SU-DHL-6 (cell line): ENCODE data around the gene ANTXR2.

ENCODE experiments used
- H2AFZ ChIP-seq: fragments of 200-600 bp; sonication (generic); 2 replicates; pipeline ENCODE4 v1.6.1; 2014; ENCODE audit warnings: low read depth, mild to moderate bottlenecking, moderate library complexity, mixed read lengths, antibody characterized with exemption, low read length; ENCODE audit not compliant: severe bottlenecking
- H3F3A ChIP-seq: fragments of 200-600 bp; shearing (Covaris generic); 2 replicates; pipeline ENCODE4 v1.6.0; 2016; ENCODE audit warnings: antibody characterized with exemption, mild to moderate bottlenecking; ENCODE audit not compliant: insufficient read depth
- H3K27ac ChIP-seq: fragments of 200-600 bp; sonication (generic); 2 replicates; pipeline ENCODE4 v1.5.1; 2016; ENCODE audit warnings: low read depth, mild to moderate bottlenecking, low read length, moderate library complexity, mixed read lengths
- H3K27me3 ChIP-seq: fragments of 200-600 bp; sonication (generic), shearing (Covaris generic); 2 replicates; pipeline ENCODE4 v1.6.0; 2014; ENCODE audit warnings: mild to moderate bottlenecking, low read length
- H3K36me3 ChIP-seq: fragments of 200-600 bp; sonication (generic); 2 replicates; pipeline ENCODE4 v1.6.1; 2014; ENCODE audit warnings: mild to moderate bottlenecking, low read length, mixed read lengths
- H3K4me2 ChIP-seq: fragments of 300-600, 200-600 bp; shearing (Covaris generic), sonication (generic); 2 replicates; pipeline ENCODE4 v1.6.0; 2014; ENCODE audit warnings: low read length, low read depth, mild to moderate bottlenecking; ENCODE audit not compliant: poor library complexity, severe bottlenecking
- H3K4me3 ChIP-seq: fragments of 200-600 bp; sonication (generic); 2 replicates; pipeline ENCODE4 v1.5.1; 2014; ENCODE audit warnings: antibody characterized with exemption, low read length, mild to moderate bottlenecking, mixed read lengths; ENCODE audit not compliant: insufficient read depth, poor library complexity, severe bottlenecking
- H3K79me2 ChIP-seq: fragments of 200-600 bp; sonication (generic); 2 replicates; pipeline ENCODE4 v1.6.1; 2014; ENCODE audit warnings: mild to moderate bottlenecking, low read length, moderate library complexity; ENCODE audit not compliant: insufficient read depth
- H3K9ac ChIP-seq: fragments of 200-600 bp; sonication (generic); 2 replicates; pipeline ENCODE4 v1.7.0; 2014; ENCODE audit warnings: mild to moderate bottlenecking, low read length
- H3K9me2 ChIP-seq: fragments of 200-600 bp; sonication (generic); replicated peaks from 2 replicates; pipeline ENCODE4 v1.6.1; 2014; ENCODE audit warnings: low read length; ENCODE audit not compliant: insufficient read depth
- H3K9me3 ChIP-seq: fragments of 200-600 bp; sonication (generic); 2 replicates; pipeline ENCODE4 v1.6.1; 2014; ENCODE audit warnings: low read length, mixed read lengths; ENCODE audit not compliant: insufficient read depth
- H4K20me1 ChIP-seq: fragments of 200-600 bp; sonication (generic); 2 replicates; pipeline ENCODE4 v1.6.1; 2014; ENCODE audit warnings: low read depth, mild to moderate bottlenecking, antibody characterized with exemption, low read length, moderate library complexity, mixed read lengths
- CTCF ChIP-seq: fragments of 200-600 bp; sonication (generic); IDR thresholded peaks from one replicate; pipeline ENCODE4 v1.5.1; 2017; ENCODE audit warnings: antibody characterized with exemption, mild to moderate bottlenecking, low read length, moderate library complexity; ENCODE audit not compliant: insufficient read depth, poor library complexity, severe bottlenecking
- EZH2phosphoT487 ChIP-seq: fragments of 200-600 bp; sonication (generic), shearing (Covaris generic); conservative IDR thresholded peaks from 2 replicates; pipeline ENCODE4 v1.6.1; 2018; ENCODE audit warnings: mild to moderate bottlenecking, antibody characterized with exemption, low read length, moderate library complexity, mixed read lengths

ANTXR2 gene

GRCh38 chr4:80042821-80043220 is 30.2 kb downstream of the ANTXR2 start:
- Histone ChIP-seq H3K4me2 (no peak overlapping the region), H3K9ac (no peak overlapping the region), H3K79me2 (no peaks in the 10 kb centered on the region), H3K9me2 (no peaks in the 10 kb centered on the region), H4K20me1 (no peaks in the 10 kb centered on the region), H3K9me3 (no peaks in the 10 kb centered on the region), H3K36me3 (no peaks in the 10 kb centered on the region), H3K27ac (no peak overlapping the region), H3F3A (no peaks in the 10 kb centered on the region), H3K27me3 (no peaks in the 10 kb centered on the region), H2AFZ (no peak overlapping the region), H3K4me3 (no peak overlapping the region)
- TF ChIP-seq CTCF = no peak
- TF ChIP-seq EZH2phosphoT487 = no peak

- no peak overlapping the region for H3K9ac ChIP-seq
- H3K9me3 ChIP-seq = no peaks in the 10 kb centered on the region
- no peak overlapping the region for H3K27ac ChIP-seq
- no peak overlapping the region for H3K4me3 ChIP-seq
- no peaks in the 10 kb centered on the region for H4K20me1 ChIP-seq
- no peaks in the 10 kb centered on the region for H3K79me2 ChIP-seq
- H3F3A ChIP-seq = no peaks in the 10 kb centered on the region
- H2AFZ ChIP-seq = no peak overlapping the region
- TF ChIP-seq EZH2phosphoT487 (no peak), CTCF (no peak)
- H3K9me2 ChIP-seq = no peaks in the 10 kb centered on the region
- no peaks in the 10 kb centered on the region for H3K36me3 ChIP-seq
- H3K4me2 ChIP-seq = no peak overlapping the region
- no peaks in the 10 kb centered on the region for H3K27me3 ChIP-seq
Measured at GRCh38 chr4:80037864-80038263, 35.2 kb downstream of the ANTXR2 start.

- Histone ChIP-seq H3K4me3 (no peak overlapping the region), H3K9me2 (no peaks in the 10 kb centered on the region), H3K4me2 (no peak overlapping the region), H2AFZ (no peak overlapping the region), H3K27ac (no peak overlapping the region), H3K36me3 (no peaks in the 10 kb centered on the region), H3K27me3 (no peaks in the 10 kb centered on the region), H3K79me2 (no peaks in the 10 kb centered on the region), H3K9me3 (no peaks in the 10 kb centered on the region), H3F3A (no peaks in the 10 kb centered on the region), H4K20me1 (no peaks in the 10 kb centered on the region), H3K9ac (no peak overlapping the region)
- no peak for TF ChIP-seq CTCF
- no peak for TF ChIP-seq EZH2phosphoT487
Measured at GRCh38 chr4:80036949-80037685, 35.9 kb downstream of the ANTXR2 start.
